HEK293 (cell line): ENCODE measurements around the gene PRKD1.

Experiments
- CTCF ChIP-seq: fragments of 450-650 bp; formaldehyde crosslinking; IDR thresholded peaks from 2 replicates; pipeline ENCODE4 v1.5.1; 2016; ENCODE audit warnings: missing biosample characterization, missing genetic modification characterization
- ZNF155 ChIP-seq: fragments of 450-650 bp; formaldehyde crosslinking; IDR thresholded peaks from 2 replicates; pipeline ENCODE4 v1.5.1; 2016; ENCODE audit warnings: missing biosample characterization, missing genetic modification characterization
- ZNF830 ChIP-seq: fragments of 450-650 bp; IDR thresholded peaks from 2 replicates; pipeline ENCODE4 v1.5.0; 2018; ENCODE audit warnings: missing biosample characterization, missing genetic modification characterization, low read depth, mild to moderate bottlenecking, moderate library complexity

- TF ChIP-seq CTCF = no peak
- TF ChIP-seq ZNF155 (tag by site-specific recombination) = no peak
- no peak for TF ChIP-seq ZNF830 (tag by site-specific recombination)
Observed at GRCh38 chr14:29822430-29822709, 105.3 kb downstream of the PRKD1 start.
